ENCODE data around the gene RABAC1.

DNA sequence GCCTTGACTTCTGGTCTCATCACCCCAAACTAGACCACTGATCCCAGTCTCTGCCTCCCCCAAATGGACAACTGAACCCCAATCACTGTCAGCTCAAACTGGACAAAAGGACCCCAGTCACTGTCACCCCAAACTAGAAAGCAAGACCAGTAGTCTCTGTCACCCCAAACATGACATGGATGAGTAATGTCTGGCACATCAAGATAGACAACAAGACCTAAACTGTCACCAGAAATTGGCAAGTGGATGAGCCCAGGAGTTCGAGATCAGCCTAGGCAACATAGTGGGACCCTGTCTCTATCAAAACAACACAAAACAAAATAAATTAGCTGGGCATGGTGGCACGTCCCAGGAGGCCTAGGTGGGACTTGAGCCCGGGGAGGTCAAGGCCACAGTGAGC lies 12.0 kb downstream of the RABAC1 start:
- no peak for TF ChIP-seq CTCF (conservative IDR thresholded peaks at IDR 0.05; ENCODE audit: low read depth, low read length)
- TF ChIP-seq EZH2 (IDR thresholded peaks at IDR 0.05; ENCODE audit: borderline replicate concordance, low read depth, low read length, poor library complexity, severe bottlenecking) = no peak
